DMS153 treated with DMSO at 0.1 percent for 48 hours (cell line): ENCODE measurements around the gene RCSD1.

Experiments used
- DNase-seq: peaks from one replicate; lab custom pipeline; 2025; ENCODE audit not compliant: unreplicated experiment; lab: John Stamatoyannopoulos, UW

RCSD1 gene

DNA sequence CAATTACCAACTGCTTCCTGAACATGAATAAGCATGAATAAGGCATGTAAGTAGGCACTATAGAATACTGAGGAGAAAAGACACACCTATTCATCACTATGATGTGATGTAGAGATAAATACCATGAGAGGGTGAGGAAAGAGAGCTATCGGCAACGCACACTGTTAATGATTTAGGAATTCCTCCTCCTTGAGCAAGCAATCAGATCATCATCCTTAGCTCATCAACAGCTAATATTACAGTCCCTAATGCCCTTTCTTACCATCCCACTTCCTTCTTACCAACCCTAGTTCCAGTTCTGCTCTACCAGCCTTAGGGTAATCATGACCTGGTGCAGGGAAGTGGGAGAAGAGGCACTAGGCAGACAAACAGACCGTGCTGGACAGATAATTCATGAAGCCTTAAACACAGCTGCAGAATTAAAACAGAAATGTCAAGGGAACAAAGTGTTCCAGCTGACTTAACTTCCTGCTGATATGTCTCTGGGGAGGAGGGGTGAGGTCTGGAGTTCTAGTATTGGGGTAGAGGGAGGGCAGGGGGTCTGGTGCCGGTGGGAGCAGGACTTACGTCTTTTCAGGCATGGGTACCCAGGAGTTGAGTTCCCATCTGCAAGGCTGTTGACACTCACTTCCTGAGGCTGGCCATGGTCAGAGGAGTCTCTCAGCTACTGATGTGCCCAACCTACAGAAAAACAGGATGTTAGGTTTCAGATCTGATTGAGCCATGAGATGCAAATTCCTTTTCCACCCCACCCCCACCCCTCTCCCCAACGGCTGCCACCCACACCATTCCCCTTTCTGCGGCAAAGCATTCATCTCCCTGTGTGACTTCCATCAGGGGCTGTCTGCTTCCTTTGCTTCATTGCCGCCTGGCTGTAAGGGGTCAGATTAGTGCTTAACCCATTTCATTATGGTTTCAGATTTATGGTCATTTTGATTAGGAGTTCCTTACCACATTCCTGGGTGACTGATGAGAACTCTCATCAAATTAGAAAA lies 12.6 kb upstream of the RCSD1 start:
- no peak for DNase-seq

GRCh38 chr1:167618366-167618765 lies 11.7 kb upstream of the RCSD1 start:
- DNase-seq, result no peak

DNA sequence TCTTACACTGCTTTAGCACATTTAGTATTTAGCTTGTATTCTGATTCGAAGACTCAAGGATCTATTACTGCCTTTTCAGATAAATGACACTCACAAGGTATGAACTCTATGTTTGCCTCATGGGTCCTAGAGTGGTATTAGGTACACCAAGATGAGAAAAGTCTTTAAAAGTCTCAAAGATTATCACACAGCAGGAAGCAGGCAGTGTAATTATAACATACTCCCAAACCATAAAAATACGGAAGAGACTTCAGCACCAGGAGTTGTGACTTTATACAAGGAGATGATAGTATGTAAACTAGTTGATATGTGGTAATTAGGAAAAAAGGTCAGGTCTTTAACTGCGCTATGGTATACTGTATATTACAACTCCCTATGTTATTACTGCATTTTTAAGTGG lies 11.2 kb upstream of the RCSD1 start:
- DNase-seq, result no peak

- no peak for DNase-seq
Measured at GRCh38 chr1:167620002-167620401, 10.0 kb upstream of the RCSD1 start.

DNA sequence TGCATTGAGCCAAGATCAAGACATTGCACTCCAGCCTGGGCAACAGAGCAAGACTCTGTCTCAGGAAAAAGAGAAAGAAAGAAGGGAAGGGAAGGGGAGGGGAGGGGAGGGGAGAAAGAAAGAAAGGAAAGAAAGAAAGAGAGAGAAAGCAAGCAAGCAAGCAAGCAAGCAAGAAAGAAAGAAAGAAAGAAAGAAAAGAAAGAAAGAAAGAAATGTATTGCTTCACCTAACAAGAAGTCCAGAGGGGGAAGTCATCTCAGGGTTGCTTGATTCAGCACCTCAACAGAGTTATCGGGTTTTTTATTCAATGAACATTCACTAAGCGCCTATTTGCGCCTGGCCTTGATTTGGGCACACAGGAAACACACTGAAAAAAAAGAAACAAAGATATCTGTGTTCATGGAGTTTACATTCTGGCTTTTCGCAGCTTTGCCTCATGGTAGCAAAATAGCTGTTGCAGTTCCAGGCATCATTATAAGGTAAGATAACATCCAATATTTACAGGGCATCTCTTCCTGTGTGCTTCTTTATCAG lies 8.2 kb upstream of the RCSD1 start:
- DNase-seq, result no peak

DNA sequence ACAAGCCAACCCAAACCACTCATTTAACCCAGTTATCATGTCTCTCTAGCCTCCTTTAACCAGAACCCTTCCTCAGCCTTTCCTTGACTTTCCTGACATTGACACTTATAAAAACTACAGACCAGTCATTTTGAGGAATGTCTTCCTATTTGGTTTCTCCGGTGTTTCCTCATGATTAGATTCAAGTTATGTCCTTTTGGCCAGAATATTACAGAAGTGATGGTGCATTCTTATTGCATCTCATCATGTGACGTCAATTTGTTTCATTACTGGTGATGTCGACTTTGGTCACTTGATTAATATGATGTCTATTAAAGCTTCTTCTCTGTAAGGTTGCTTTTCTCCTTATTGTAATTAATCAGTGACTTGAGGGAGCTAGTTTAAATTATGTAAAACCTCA lies 6.1 kb upstream of the RCSD1 start:
- DNase-seq, result no peak

DNA sequence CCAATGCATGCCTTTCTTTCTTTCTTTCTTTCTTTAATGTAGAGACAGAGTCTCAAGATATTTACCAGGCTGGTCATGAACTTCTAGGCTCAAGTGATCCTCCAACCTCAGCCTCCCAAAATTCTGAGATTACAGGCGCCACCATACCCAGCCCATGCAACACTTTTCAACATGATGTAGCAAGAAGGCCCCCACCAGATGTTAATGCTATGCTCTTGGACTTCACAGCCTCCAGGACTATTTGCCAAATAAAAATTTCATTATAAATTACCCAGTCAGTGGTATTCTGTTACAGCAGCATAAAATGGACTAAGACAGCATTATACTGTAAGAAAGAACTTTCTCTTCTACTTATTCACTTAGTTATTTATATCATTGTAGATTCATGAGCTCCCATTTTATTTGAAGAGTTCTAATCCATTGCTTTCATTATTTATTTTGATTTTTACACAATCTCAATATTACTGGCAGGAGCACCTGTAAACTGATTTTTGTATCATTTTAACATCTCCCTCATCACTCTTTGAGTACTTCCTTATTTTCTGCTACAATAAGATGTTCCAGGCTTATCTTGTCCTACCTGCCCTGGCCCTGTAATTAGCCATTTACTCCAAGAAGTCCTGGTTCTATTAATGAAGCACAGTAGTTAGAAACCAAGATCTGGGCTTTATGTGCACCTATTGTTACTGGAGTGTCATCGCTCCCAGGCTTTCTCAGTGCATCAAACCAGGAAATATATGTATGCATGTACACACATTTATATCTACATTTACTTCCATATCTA lies 4.8 kb upstream of the RCSD1 start:
- DNase-seq, result no peak

GRCh38 chr1:167627615-167627864 lies 2.5 kb upstream of the RCSD1 start:
- no peak for DNase-seq

DNA sequence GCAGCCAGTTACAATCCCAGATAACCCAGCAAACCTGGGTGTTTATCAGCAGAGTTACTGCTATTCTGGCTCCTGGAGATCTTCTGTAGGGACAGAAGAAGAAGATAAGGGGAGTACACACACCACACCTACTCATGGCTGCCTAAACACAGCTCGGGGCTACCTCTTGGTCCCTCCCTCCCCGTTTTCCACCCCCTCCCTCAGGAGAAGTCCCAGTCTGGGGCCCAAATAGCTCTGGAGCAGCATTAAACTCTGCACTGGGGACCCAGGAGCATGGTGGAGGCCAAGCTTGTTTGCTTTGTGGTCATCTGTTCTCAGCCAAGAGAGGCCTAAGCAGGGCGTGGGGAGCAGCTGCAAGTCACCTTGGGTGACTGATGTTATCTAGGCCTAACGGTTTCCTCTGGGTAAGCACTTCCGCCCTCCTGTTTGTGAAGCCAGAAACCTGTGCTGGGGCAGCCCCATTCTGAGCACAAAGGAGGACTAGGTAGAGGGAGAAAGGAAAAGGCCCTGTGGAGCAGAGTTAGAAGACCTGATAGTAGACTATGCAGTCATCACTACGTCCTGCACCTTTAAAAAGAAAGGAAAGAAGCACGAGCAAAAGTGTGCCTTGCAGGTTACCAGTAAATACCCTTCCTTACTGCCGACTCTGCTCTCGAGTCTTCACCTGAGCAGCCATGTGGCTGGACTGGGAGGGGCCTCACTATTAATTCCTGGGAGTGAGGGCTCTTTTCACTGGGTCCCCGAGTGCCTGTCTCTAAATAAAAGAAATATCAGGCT lies 2.0 kb upstream of the RCSD1 start:
- peak; percentile 45 for DNase-seq

- no peak for DNase-seq
Measured at GRCh38 chr1:167628741-167629515, 1.1 kb upstream of the RCSD1 start.

DNA sequence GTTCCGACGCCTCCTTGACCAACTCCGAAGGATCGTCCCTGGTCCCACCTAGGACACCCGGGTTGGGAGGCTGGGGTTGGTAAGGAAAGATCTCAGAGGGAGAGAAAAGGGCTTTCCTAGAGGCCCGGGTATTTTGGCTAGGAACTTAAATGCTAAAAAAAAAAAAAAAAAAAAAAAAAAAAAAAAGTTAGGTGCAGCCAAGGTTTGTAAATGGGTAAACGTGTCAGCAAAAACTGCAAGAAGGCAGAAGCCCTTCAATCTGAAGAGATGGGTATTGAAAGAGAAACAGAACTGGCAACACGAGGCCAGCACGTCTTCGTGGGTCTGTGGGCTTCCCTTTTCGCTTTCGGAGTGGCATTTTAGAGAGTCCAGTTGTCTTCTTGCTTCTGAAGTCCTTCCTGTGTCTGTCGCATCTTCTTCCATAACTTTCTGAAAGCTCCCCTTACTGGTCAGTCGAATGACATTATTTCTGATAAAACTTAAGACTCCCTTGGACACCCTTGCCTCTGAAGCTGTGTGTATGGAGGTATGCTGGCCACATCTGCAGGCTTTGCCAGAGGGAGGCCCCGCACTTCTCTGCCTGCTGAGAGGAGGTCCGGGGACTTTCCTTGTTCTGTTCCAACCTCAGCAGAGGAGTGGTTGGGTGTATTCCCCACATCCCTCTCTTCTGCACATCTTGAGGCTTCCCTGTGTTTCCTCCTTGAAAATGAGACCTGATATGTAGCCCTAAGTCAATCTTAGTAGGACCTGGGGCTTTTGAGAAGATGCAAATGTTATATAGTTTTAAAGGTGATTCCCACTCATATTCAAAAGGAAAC lies 745 bp downstream of the RCSD1 start:
- no peak for DNase-seq

DNA sequence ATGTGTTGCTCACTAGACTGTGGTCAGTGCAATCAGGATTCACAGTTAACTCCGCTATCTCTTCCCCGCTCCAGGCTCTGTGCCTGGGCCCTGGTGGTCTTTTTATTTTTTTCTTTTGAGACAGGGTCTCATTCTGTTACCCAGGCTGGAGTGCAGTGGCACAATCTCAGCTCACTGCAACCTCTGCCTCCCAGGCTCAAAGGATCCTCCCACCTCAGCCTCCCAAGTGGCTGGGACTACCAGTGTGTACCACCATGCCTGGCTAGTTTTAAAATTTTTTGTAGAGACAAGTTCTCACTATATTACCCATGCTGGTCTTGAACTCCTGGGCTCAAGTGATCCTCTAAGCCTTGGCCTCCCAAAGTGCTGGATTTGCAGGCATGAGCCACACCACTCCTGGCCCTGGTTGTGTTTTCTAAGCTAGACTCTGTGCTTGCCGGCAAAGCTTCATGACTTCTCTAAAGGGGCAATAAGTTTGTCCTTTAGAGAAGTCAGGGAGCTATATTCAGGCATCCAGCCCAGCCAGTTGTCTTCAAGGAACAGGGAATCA lies 1.4 kb downstream of the RCSD1 start:
- no peak for DNase-seq

DNA sequence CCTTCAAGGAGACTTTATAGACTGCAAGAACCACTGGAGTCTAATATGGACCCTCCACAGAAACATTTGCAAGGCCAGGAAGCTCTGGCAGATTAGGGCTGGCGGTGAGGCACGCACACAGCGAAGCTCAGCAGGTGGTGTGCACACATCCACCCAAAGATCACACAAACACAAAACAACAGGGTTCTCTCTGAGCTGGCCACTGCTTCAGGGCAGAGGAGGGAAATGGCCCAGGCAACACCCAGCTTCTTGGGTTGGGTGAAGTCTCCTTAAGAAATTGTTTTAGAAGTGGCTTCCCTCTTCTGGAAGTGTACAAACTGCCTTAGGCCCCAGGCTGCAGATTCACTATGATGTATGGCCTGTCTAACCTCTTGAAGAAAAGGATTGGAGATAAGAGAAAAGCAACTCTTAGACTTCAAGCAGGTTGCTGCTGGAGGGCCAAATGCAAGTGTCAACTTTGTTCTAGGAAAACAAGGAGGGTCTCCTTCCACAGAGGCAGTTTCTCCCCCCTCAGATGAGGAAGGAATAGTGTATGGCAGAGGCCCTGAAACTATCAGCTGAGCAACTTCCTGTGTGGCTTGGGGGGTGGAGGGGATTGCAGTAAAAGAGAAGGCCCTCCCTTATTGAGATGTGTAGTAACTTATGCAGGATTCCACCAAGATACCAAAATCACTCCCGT lies 2.0 kb downstream of the RCSD1 start:
- DNase-seq, result no peak

GRCh38 chr1:167633258-167633944 lies 3.4 kb downstream of the RCSD1 start:
- no peak for DNase-seq

DNA sequence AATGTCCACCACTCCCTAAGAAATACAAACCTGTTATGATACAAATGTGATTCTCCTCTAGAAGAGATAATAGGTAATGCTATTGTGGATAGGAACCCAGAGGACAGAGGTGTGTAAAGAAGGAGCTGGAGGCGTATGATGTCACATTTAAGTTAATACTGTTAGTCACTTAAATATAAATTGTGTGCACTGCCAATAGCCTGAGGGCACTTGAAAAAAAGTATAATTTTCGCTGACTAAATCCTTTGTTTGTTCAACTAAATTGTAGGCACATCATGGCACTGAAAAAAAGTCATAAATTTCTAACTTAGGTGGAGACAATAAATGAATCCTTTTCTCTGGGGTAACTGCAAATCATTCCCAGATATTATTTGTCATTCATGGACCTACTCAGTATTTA lies 4.4 kb downstream of the RCSD1 start:
- no peak for DNase-seq

DNA sequence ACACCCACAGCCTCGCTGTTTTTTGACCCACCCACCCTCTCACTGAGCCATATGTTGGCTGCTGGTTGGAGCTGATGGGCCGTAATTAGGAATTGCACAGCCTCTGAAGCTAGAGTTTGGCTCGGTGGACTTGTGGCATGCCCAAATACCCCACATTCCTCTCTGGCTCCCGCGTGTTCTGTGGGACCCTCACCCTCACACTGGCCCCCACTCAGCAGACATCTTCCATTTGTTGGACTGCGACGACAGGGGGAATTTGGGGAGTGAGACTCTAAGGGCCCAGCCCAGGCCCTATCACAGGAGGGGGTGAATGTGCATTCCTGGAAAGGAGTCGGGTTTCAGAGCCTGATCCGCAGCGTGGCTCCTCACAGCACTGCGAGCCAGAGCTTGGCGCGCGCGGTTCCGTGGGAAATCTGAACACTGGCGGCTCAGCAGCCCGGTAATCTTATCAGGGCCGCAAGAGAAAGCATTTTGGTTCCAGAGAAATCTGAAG lies 5.2 kb downstream of the RCSD1 start:
- no peak for DNase-seq

GRCh38 chr1:167635941-167636340 lies 5.9 kb downstream of the RCSD1 start:
- no peak for DNase-seq

- DNase-seq, result no peak
Measured at GRCh38 chr1:167638064-167638463, 8.0 kb downstream of the RCSD1 start.
